ENCODE results near the gene CASP4.
A peak's percentile ranks its signal among the peaks of the same experiment; 100 is the strongest.

The CASP4 gene

DNA sequence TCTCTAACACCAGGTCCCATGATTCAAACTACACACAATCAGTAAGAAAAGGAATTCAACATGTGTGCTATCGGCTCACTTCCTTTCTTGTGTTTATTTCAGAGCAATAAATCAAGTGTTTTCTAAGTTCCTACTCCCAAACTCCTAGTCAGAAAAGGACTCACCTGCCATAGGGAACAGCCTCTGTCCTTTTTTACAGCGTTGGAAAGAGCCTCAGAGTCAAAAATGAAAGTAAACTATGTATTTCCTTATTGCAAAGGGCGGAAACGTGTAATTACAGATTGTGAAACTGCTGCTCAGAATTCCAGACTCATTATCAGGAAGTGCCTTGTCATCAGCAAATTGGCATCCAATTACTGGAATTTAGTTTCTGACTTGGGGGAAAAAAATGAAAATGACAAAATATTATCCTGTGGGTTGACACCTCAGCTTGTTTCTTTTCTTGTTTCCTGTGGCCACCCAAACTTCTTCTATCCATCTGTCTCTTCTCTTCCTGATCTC is at the start of gene CASP4:
Gene CASP4 (minus strand): TSS at position 220 of the 501 bp plus-strand sequence. CDS start 49 bp downstream, at position 171.
- DNase-seq (ENCODE audit: low spot score in 2 of 2), result peak; percentile 13 to 28
- no peaks in the 10 kb centered on the region for H3K27me3 Mint-ChIP-seq

DNA sequence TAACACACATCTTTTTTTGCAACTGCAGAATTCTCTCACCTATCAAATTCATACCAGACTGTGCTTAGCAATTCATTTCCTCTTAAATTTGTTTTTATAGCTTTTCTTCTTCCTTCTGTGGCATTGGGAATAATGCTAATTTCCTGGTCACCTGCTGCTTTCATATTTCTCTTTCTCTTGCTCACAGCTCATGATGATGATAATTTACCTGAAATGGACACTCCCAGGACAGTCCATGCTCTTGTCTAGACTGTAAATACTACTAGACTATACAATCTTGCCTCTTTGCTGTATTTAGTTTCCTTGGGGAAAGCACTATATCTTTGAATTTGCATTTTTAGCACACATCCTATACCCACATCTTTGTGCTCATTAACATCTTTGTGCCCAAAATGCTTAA is 39.1 kb upstream of the CASP4 start:
- DNase-seq (ENCODE audit: low spot score in 2 of 2), result no peak
- Mint-ChIP-seq H3K4me3 (no peak overlapping the region), H3K27ac (no peak overlapping the region), H3K9me3 (no peaks in the 10 kb centered on the region), H3K27me3 (no peaks in the 10 kb centered on the region), H3K36me3 (no peaks in the 10 kb centered on the region), H3K4me1 (no peaks in the 10 kb centered on the region)
- ATAC-seq (ENCODE audit: low read depth), result no peak

More for the DNA sequence above, at the start of gene CASP4:
- H3K4me1 Mint-ChIP-seq, result peaks cover 30% of the 10 kb centered on the region
- H3K4me3 Mint-ChIP-seq, result peak within 1 kb of the TSS; percentile 97
- peaks cover 2% of the 10 kb centered on the region for H3K9me3 Mint-ChIP-seq
- peak; percentile 93 for ATAC-seq (ENCODE audit: low read depth)
- H3K36me3 Mint-ChIP-seq, result peaks cover 17% of the 10 kb centered on the region
- peak within 1 kb of the TSS; percentile 99 for H3K27ac Mint-ChIP-seq

DNA sequence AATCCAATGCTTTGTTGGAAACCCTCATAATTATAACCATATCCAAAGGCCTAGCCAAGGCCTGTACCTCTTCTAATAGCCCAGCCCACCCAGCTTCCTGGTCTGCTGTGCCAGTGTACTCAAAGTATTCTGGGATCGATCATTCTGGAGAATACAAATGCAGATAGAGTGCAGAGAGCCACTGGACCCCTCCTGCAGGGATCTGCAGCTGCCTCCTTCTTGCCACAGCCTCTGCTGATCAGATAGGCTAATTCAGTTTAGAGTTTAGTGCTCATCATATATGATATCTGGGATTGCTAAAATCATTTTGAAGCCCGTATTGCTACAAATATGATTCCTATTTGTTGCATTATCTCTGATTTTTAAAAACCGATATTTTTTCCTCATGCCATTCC is 37.1 kb upstream of the CASP4 start:
- peaks cover 6% of the 10 kb centered on the region for H3K4me1 Mint-ChIP-seq
- H3K27ac Mint-ChIP-seq, result no peak overlapping the region
- DNase-seq (ENCODE audit: low spot score in 2 of 2) (no peak), ATAC-seq (ENCODE audit: low read depth) (no peak)
- H3K36me3 Mint-ChIP-seq, result no peaks in the 10 kb centered on the region
- no peaks in the 10 kb centered on the region for H3K9me3 Mint-ChIP-seq
- no peak overlapping the region for H3K4me3 Mint-ChIP-seq
- no peaks in the 10 kb centered on the region for H3K27me3 Mint-ChIP-seq

DNA sequence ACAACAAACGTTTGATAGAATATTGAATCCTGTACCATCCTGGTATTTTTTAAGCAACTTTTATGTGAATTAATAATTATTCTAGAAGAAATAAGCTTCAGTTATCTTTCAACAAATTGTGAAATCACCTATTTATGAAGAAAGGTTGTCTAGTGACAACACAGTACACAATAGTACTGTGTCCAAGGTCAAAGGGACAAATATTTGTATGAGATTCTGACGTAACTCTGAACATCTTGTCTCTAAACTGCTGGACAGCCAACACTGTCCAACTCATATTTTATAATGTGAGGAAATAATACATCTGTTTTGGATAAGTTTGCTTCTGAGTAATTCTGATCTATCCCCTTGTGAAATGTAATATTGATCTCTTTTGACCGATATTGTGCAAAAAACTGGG is 35.6 kb upstream of the CASP4 start:
- ATAC-seq (ENCODE audit: low read depth) (no peak), DNase-seq (ENCODE audit: low spot score in 2 of 2) (no peak)
- peaks cover 6% of the 10 kb centered on the region for H3K4me1 Mint-ChIP-seq
- H3K27ac Mint-ChIP-seq, result no peak overlapping the region
- H3K9me3 Mint-ChIP-seq, result no peaks in the 10 kb centered on the region
- no peaks in the 10 kb centered on the region for H3K36me3 Mint-ChIP-seq
- no peak overlapping the region for H3K4me3 Mint-ChIP-seq
- H3K27me3 Mint-ChIP-seq, result no peaks in the 10 kb centered on the region

DNA sequence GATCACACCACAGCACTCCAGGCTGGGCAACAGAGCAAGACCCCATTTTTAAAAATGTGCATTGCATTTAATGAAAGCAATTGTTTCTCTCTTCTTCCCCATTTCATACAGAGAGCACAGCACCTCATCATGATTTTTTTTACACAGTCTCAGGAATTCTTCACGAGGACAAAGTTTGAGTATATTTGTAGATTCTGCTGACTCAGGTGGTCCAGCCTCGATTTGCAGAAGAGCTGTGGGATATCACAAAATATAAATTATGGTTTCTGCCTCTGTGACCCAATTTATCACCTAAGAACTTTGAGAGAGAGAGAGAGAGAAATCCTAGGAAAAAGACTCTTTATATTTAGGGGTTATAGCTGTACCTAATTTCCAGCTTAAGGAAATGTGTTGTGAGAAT is 34.8 kb upstream of the CASP4 start:
- Mint-ChIP-seq H3K4me1 (peaks cover 6% of the 10 kb centered on the region), H3K4me3 (no peak overlapping the region), H3K9me3 (no peaks in the 10 kb centered on the region), H3K27me3 (no peaks in the 10 kb centered on the region), H3K36me3 (no peaks in the 10 kb centered on the region), H3K27ac (no peak overlapping the region)
- DNase-seq (ENCODE audit: low spot score in 2 of 2), result no peak
- no peak for ATAC-seq (ENCODE audit: low read depth)

DNA sequence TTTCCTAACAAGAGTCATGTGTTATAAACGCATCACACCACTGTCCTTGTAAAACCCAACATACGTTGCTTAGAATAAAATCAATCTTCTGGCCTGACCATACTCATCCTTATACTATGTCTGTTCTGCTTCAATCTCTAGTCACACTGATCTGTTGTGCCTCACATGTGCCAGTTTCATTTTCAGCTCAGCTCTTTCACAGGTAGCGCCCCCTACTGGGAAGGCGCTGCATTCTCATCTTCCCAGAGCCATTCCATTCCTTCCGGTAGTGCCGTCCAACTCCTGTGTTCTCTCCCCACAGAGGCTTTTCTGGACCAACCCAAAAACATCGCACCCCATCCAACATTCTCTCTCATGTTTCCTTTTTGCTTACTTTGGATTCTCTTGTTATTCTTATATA is 32.4 kb upstream of the CASP4 start:
- no peaks in the 10 kb centered on the region for H3K9me3 Mint-ChIP-seq
- H3K4me3 Mint-ChIP-seq, result no peak overlapping the region
- H3K27me3 Mint-ChIP-seq, result no peaks in the 10 kb centered on the region
- DNase-seq (ENCODE audit: low spot score in 2 of 2) (peak; percentile 42), ATAC-seq (ENCODE audit: low read depth) (peak; percentile 85)
- peaks cover 6% of the 10 kb centered on the region for H3K4me1 Mint-ChIP-seq
- H3K27ac Mint-ChIP-seq, result no peak overlapping the region
- H3K36me3 Mint-ChIP-seq, result no peaks in the 10 kb centered on the region

DNA sequence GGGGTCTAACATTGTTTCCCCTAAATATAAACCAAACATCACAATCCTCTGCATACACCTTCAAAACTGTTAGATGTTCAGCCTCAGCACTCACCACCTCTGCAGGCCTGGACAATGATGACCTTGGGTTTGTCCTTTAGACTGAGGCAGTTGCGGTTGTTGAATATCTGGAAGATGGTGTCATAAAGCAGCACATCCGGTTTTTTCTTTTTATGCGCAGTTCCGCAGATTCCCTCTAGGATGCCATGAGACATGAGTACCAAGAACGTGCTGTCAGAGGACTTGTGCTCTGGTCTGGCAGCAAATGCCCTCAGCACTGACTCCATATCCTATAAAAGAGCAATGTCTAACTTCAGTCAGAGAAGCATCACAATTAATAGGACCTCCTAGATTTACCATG is 31.8 kb upstream of the CASP4 start:
- H3K36me3 Mint-ChIP-seq, result no peaks in the 10 kb centered on the region
- H3K27me3 Mint-ChIP-seq, result no peaks in the 10 kb centered on the region
- no peak overlapping the region for H3K27ac Mint-ChIP-seq
- H3K4me3 Mint-ChIP-seq, result no peak overlapping the region
- peaks cover 6% of the 10 kb centered on the region for H3K4me1 Mint-ChIP-seq
- DNase-seq (ENCODE audit: low spot score in 2 of 2) (no peak), ATAC-seq (ENCODE audit: low read depth) (peak; percentile 55)
- H3K9me3 Mint-ChIP-seq, result no peaks in the 10 kb centered on the region

DNA sequence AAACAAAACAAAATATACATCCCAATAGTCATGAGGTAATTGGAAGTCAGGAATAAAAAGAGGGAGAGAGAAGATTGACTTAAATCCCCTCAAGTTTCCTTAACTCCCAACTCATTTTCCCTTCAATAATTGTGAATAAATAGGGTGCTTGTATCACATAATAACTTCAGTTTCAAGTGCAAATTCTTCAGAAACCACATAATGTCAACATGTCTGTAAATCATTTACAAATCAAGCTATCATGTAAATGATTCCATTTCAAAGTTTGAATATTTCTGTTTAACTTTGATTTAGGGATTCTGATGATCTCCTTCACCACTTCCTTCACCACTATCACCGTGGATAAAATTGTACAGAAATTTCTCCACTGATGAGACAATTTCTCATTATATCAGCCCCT is 31.3 kb upstream of the CASP4 start:
- no peaks in the 10 kb centered on the region for H3K27me3 Mint-ChIP-seq
- peaks cover 6% of the 10 kb centered on the region for H3K4me1 Mint-ChIP-seq
- ATAC-seq (ENCODE audit: low read depth) (no peak), DNase-seq (ENCODE audit: low spot score in 2 of 2) (no peak)
- no peak overlapping the region for H3K27ac Mint-ChIP-seq
- H3K4me3 Mint-ChIP-seq, result no peak overlapping the region
- H3K9me3 Mint-ChIP-seq, result no peaks in the 10 kb centered on the region
- H3K36me3 Mint-ChIP-seq, result no peaks in the 10 kb centered on the region

DNA sequence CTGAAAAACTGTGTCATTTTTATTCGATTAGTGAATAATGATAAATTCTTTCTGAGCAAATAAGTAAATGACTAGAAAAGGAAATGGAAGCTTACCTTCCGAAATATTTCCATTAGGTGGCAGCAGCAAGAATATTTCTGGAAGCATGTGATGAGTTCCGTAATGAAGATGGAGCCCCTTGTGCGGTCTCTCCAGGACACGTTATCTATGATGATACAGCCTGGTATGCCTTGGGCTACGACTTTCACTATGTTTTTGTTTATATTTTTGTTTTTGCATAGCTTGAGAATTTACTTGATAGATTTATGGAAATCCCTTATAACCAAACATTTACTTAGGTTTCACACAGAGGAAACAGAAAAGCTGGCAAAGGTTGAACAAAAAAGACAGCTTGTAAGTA is 28.9 kb upstream of the CASP4 start:
- Mint-ChIP-seq H3K27me3 (no peaks in the 10 kb centered on the region), H3K9me3 (no peaks in the 10 kb centered on the region)

DNA sequence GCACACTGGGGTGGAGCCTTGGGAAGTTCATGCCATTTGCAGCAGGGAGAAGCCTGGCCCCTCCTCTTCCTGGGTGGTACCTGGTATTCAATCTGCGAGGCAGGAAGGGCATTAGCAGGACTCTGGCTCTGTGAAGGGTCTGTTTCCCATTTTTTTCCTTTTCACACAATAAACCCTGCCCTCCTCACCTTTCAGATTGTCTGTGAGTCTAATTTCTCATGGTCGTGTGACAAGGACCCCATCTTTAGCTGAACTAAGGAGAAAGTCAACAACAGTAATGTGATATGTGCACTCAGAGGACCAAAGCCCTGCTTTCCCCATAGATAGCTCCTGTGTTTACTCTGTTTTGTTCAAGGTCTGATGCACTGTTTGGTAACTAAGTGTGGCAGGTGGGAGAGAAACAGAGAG is 26.6 kb upstream of the CASP4 start:
- no peak overlapping the region for H3K4me3 Mint-ChIP-seq
- H3K4me1 Mint-ChIP-seq, result peaks cover 5% of the 10 kb centered on the region
- H3K27me3 Mint-ChIP-seq, result no peaks in the 10 kb centered on the region
- DNase-seq (ENCODE audit: low spot score in 2 of 2), result no peak
- H3K36me3 Mint-ChIP-seq, result no peaks in the 10 kb centered on the region
- ATAC-seq (ENCODE audit: low read depth), result no peak
- no peaks in the 10 kb centered on the region for H3K9me3 Mint-ChIP-seq
- H3K27ac Mint-ChIP-seq, result no peak overlapping the region

More for the DNA sequence above, 28.9 kb upstream of the CASP4 start:
- no peak for DNase-seq (ENCODE audit: low spot score in 2 of 2)
- H3K36me3 Mint-ChIP-seq, result no peaks in the 10 kb centered on the region
- H3K4me3 Mint-ChIP-seq, result no peak overlapping the region
- peaks cover 11% of the 10 kb centered on the region for H3K4me1 Mint-ChIP-seq
- ATAC-seq (ENCODE audit: low read depth), result no peak
- no peak overlapping the region for H3K27ac Mint-ChIP-seq

DNA sequence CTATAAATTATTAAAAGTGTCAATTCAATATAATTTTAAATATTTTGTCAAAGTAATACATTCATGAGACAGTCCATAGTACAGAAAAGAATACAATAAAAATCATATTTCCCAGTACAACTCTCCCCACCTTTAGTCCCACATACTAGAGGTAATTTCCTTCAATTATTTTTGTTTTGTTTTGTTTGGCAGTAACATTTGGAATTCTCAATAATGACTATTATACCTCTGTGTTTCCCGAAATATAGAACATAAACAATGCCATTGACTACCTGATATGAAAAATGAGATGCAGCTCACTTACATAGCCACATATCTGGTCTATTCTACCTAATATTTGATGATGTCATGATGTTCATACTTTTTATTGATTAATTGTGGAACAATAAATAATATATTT is 24.4 kb upstream of the CASP4 start:
- H3K9me3 Mint-ChIP-seq, result no peaks in the 10 kb centered on the region
- H3K4me1 Mint-ChIP-seq, result peaks cover 5% of the 10 kb centered on the region

DNA sequence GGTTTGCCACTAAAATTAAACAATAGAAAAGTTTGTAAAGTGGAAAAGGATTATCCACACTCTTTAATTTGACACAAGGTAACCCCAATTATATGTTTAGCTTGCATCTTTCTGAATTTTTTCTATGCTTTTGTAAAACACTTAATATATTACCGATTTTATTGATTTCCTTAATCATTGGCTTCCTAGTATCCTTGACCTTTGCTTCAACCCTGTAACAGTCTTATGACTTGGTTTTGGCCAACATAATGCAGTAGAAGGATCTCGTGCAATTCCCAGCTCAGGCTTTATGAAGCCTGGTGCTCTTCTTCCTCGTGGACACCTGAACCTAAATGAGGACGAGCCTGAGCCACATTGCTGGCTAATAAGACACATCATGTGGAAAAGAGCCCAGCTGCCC is 23.6 kb upstream of the CASP4 start:
- no peak overlapping the region for H3K27ac Mint-ChIP-seq
- ATAC-seq (ENCODE audit: low read depth) (no peak), DNase-seq (ENCODE audit: low spot score in 2 of 2) (no peak)
- H3K4me1 Mint-ChIP-seq, result peaks cover 5% of the 10 kb centered on the region
- no peaks in the 10 kb centered on the region for H3K36me3 Mint-ChIP-seq
- H3K9me3 Mint-ChIP-seq, result peaks cover 2% of the 10 kb centered on the region
- no peak overlapping the region for H3K4me3 Mint-ChIP-seq
- H3K27me3 Mint-ChIP-seq, result no peaks in the 10 kb centered on the region

More for the DNA sequence above, 24.4 kb upstream of the CASP4 start:
- Mint-ChIP-seq H3K4me3 (no peak overlapping the region), H3K27ac (no peak overlapping the region), H3K27me3 (no peaks in the 10 kb centered on the region), H3K36me3 (no peaks in the 10 kb centered on the region)
- ATAC-seq (ENCODE audit: low read depth) (no peak), DNase-seq (ENCODE audit: low spot score in 2 of 2) (no peak)

DNA sequence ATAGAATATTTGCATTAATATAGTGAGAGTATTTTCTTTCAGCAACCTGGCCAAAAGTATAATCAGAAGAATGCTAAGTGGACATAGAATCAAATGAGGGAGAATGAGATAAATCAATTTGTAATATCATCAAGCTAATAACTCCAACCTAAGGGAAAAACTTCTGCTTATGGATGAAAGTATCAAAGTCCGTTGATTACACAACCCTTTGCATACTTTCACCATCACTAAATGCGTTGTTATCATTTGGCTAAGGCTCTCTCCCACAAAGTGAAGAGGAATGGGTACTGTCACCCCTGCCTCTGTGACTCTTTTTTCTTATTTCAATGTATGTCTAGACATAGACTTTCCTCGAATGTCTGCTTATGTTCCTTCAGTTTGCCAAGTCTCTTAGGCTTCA is 16.4 kb upstream of the CASP4 start:
- peaks cover 2% of the 10 kb centered on the region for H3K9me3 Mint-ChIP-seq
- H3K27me3 Mint-ChIP-seq, result no peaks in the 10 kb centered on the region
- no peaks in the 10 kb centered on the region for H3K4me1 Mint-ChIP-seq
- no peak for ATAC-seq (ENCODE audit: low read depth)
- no peak for DNase-seq (ENCODE audit: low spot score in 2 of 2)
- no peak overlapping the region for H3K4me3 Mint-ChIP-seq
- no peak overlapping the region for H3K27ac Mint-ChIP-seq
- H3K36me3 Mint-ChIP-seq, result no peaks in the 10 kb centered on the region

DNA sequence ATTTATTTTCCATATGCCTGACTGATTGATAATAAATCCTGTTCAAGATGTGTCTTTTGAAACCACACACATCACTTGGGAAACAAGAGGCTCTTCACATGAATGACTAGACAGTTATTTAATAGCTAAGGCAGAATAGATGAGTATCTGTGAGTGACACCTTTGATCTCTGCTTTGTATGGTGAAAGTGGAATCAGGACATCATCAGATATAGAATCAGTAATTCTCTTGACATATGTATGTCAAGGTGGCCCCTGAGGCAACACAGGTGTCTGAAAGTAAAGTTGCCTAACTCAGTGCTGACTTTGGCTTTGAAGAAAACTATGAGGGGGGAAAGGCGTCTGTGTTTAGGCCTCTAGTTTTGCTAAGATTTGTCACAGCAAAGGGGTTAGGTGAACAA is 11.5 kb upstream of the CASP4 start:
- H3K36me3 Mint-ChIP-seq, result no peaks in the 10 kb centered on the region
- no peak overlapping the region for H3K4me3 Mint-ChIP-seq
- DNase-seq (ENCODE audit: low spot score in 2 of 2) (no peak), ATAC-seq (ENCODE audit: low read depth) (no peak)
- H3K4me1 Mint-ChIP-seq, result peaks cover 3% of the 10 kb centered on the region
- no peaks in the 10 kb centered on the region for H3K27me3 Mint-ChIP-seq
- H3K27ac Mint-ChIP-seq, result no peak overlapping the region
- H3K9me3 Mint-ChIP-seq, result no peaks in the 10 kb centered on the region

DNA sequence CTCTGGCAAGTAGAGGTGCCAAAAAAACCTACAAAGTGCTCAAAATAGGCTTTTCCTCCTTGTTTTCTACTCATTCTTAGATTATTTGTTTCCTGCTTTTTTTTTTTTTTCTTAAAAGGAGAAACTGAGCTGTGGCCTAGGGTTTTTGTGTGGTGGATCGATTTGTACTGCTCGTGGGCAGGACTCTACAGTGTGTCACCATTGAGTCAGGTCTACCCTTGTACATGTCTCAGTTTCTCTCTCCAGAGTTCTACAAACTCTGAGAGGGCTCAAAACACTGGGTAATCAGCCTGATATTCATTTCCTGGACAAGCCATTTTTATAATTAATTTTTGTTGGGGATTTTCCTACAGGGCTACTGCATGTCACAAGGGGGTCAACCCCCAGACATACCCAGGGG is 5.2 kb upstream of the CASP4 start:
- ATAC-seq (ENCODE audit: low read depth), result no peak
- peaks cover 5% of the 10 kb centered on the region for H3K36me3 Mint-ChIP-seq
- no peak overlapping the region for H3K27ac Mint-ChIP-seq

More for the DNA sequence above, 5.2 kb upstream of the CASP4 start:
- DNase-seq (ENCODE audit: low spot score in 2 of 2), result no peak
- Mint-ChIP-seq H3K4me3 (no peak overlapping the region), H3K4me1 (peaks cover 5% of the 10 kb centered on the region), H3K27me3 (no peaks in the 10 kb centered on the region), H3K9me3 (peaks cover 2% of the 10 kb centered on the region)
